ENCODE results near the gene TAS1R3.
A peak's percentile ranks its signal among the peaks of the same experiment; 100 is the strongest.

TAS1R3 gene

DNA sequence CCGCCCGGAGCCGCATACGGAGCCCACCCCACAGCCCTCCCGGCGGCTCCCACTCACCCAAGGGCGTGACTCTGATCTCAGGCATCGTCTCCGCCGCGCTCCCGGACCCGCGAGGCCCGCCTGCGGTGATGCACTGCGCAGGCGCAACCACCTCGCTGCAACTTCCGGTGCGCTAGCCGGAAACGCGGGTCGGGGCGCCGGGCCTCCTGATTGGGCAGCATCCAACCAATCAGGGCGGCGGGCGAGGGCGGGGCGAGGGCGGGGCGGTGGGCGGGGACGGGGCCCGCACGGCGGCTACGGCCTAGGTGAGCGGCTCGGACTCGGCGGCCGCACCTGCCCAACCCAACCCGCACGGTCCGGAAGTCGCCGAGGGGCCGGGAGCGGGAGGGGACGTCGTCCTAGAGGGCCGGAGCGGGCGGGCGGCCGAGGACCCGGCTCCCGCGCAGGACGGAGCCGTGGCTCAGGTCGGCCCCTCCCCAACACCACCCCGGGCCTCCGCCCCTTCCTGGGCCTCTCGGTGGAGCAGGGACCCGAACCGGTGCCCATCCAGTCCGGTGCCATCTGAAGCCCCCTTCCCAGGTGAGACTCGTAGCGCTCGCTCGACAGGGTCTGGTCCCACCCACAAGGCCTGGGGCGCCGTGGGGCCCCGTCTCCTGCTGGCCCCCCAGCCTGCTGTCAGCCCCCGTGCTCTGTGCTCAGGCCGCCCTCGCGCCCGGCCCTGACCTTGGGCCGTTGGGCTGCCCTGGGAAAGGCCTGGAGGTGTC, 6.4 kb upstream of the TAS1R3 start, which contains the start of the genes CPTP and INTS11:
Gene CPTP (plus strand): TSS at position 279 of the 764 bp plus-strand sequence. CDS start 2,109 bp downstream, outside the sequence.
Gene INTS11 (minus strand): TSS at position 137 of the 764 bp plus-strand sequence. CDS start 52 bp downstream, at position 85.
- DNase-seq, result peak; percentile 91

DNA sequence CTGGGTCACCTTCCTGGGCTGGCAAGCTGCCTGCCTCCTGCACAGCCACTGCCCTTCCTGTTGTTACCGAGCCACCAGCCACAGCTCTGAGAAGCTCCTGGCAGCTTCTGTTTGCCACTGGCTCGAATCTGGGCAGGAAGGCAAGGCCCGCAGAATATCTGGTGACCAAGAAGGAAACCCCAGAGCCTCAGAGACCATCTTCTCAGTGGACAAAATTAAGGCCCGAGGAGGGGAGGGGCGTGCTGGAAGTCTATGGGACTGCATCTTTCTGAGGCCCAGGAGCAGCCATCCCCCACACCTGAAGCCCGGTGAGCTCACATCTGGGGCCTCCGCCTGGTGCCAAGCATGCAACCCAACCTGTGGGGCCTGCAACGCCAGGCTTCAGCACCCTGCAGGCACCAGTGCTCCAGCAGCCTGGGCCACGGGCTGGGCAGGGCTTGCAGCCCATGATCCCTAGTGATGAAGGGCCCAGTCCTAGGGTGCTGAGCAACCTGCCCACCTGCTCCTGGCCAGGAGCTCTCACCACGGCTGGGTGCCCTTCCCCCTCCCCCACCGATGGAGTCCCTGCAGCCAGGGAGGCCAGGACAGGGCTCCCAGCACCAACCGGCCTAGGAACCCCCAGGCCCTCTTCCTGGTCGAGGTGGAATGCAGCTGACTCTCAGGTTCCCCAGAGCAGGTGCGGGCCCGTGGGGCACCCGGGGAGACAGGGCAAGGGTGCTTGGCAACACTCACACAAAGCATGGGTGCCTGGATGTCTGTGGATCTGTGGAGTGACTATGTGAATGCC, 5.6 kb upstream of the TAS1R3 start:
- DNase-seq, result no peak

GRCh38 chr1:1326075-1326605, 4.9 kb upstream of the TAS1R3 start:
- DNase-seq, result no peak

GRCh38 chr1:1327291-1327690, 3.8 kb upstream of the TAS1R3 start:
- no peak for DNase-seq

DNA sequence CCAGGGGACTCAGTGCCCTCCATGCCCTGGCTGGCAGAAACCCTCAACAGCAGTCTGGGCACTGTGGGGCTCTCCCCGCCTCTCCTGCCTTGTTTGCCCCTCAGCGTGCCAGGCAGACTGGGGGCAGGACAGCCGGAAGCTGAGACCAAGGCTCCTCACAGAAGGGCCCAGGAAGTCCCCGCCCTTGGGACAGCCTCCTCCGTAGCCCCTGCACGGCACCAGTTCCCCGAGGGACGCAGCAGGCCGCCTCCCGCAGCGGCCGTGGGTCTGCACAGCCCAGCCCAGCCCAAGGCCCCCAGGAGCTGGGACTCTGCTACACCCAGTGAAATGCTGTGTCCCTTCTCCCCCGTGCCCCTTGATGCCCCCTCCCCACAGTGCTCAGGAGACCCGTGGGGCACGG, 2.8 kb upstream of the TAS1R3 start:
- no peak for DNase-seq

DNA sequence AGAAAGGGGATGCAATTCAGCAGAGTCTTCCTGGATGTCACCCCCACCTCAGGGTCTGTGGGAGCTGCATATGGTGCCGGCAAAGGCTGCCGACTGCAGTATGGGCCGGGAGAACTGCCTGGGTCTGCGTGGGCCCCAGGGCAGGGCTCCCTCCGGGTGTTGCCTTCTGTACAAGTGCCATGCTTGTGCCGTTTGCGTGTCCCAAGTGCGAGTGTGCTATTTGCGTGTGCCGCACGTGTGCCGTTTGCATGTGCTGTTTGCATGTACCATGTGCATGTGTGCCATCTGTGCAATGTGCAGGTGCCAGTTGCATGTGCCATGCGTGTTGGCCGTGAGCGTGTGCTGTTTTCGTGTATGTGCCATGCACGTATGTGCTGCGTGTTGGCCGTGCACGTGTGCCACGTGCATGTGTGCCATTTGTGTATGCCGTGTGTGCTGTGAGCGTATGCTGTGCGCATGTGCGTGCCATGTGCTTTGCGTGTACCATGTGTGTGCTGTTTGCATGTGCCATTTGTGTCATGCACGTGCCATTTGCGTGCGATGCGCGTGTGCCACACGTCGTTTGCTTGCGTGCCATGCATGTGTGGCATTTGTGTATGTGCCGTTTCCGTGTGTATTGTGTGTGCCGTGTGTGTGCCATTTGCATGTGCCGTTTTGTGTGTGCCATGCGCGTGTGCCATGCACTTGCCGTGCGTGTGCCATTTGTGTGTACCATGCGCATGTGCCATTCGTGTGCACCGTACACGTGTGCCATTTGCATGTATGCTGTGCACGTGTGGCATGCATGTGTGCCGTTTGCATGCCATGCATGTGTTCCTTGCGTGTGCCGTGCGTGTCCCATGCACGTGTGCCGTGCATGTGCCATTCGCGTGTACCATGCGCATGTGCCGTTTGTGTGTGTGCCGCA, 1.5 kb upstream of the TAS1R3 start:
- no peak for DNase-seq

DNA sequence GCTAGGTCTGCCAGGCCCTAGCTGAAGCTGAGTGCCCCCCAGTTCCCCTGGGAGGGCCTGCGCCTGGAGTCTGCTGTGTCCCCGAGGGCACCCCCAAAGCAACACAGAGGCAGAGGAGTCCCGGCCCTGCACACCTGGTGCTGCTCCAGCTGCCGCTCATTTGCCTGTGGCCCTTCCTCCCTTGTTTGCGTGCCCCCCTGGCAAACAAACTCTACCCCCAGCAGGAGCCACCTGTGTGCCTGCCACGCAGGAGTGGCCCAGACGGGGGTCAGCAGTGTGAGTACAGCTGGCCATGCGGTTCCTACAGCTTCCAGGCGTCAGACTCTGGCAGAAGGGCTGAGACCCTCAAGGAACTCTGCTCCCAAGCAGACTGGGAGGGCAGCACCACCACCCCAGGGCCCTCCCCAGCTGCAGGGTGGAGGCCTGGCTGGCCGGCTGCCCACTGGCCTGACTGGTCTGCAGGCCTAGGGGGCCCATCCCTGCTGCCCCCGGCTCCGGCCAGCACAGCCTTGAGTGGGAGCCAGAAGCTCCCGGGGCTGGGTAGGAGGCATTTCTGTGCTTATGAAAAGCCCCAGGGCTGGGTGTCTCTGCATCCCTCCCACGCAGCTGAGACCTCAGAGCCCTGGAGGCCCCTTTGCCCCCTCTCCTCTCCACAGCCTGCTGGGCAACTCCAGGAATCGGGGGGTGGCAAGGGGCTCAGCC, 563 bp upstream of the TAS1R3 start:
- no peak for DNase-seq

GRCh38 chr1:1332031-1332755, 1.1 kb downstream of the TAS1R3 start:
- no peak for DNase-seq

GRCh38 chr1:1332774-1333480, 1.8 kb downstream of the TAS1R3 start:
- no peak for DNase-seq

DNA sequence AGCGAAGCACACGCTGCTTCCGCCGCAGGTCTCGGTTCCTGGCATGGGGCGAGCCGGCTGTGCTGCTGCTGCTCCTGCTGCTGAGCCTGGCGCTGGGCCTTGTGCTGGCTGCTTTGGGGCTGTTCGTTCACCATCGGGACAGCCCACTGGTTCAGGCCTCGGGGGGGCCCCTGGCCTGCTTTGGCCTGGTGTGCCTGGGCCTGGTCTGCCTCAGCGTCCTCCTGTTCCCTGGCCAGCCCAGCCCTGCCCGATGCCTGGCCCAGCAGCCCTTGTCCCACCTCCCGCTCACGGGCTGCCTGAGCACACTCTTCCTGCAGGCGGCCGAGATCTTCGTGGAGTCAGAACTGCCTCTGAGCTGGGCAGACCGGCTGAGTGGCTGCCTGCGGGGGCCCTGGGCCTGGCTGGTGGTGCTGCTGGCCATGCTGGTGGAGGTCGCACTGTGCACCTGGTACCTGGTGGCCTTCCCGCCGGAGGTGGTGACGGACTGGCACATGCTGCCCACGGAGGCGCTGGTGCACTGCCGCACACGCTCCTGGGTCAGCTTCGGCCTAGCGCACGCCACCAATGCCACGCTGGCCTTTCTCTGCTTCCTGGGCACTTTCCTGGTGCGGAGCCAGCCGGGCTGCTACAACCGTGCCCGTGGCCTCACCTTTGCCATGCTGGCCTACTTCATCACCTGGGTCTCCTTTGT, 2.6 kb downstream of the TAS1R3 start:
- no peak for DNase-seq

DNA sequence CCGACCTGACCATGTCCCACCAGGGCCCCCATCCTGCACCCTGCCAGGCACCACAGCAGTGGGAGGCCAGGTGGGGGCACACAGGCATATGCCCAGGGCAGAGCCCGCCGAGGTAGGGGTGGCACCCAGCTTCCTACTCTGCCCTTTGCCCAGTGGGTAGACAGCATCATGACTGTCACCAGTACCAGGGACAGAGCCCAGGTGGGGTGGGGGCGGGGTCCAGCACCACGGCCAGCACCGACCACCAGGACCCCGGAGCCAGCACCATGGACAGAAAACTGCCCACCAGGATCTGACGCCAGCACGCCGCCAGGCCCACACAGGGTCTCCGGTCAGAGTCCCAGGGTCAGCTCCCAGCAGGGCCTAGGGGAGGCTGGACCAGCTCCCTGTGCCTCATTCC, 3.8 kb downstream of the TAS1R3 start:
- DNase-seq, result no peak

DNA sequence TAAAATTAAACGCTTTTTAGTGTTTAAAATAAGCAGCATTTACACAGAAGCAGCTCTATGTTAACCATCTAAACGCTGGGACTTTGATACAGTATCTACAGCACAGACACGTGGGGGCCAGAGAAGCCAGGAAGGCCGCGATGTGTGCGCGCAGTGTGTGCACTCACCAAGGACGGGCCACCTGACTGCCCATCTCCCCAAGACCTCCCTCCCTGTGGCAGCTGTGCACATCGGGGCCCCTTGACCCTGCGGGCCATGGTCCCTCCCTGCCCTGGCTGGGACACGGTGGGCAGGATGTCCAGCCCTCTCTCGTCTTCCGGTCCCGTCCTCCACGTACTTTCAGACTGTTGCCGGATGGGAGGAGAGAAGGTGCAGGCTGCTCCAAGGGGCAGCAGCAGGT, 4.2 kb downstream of the TAS1R3 start:
- DNase-seq, result no peak

GRCh38 chr1:1335792-1336248, 4.7 kb downstream of the TAS1R3 start:
- no peak for DNase-seq

DNA sequence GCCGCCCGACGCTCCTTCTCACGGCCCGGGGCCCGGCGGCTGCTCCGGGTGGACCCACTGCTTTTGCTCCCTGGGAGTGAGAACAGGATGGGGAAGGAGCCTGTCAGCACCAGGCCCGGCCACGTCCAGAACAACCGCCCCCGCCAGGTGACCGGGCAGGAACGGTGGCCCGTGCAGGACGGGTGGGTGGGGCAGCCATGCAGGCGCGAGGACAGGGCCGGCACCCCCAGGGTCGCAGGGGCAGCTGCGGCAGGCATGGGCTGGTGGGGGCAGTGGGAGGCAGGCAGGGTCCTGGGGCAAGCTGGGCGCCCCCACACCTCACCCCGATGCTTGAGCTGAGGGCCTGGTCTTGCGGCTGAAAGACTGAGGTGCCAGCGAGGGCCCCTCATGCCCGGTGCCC, 5.4 kb downstream of the TAS1R3 start:
- DNase-seq, result no peak

DNA sequence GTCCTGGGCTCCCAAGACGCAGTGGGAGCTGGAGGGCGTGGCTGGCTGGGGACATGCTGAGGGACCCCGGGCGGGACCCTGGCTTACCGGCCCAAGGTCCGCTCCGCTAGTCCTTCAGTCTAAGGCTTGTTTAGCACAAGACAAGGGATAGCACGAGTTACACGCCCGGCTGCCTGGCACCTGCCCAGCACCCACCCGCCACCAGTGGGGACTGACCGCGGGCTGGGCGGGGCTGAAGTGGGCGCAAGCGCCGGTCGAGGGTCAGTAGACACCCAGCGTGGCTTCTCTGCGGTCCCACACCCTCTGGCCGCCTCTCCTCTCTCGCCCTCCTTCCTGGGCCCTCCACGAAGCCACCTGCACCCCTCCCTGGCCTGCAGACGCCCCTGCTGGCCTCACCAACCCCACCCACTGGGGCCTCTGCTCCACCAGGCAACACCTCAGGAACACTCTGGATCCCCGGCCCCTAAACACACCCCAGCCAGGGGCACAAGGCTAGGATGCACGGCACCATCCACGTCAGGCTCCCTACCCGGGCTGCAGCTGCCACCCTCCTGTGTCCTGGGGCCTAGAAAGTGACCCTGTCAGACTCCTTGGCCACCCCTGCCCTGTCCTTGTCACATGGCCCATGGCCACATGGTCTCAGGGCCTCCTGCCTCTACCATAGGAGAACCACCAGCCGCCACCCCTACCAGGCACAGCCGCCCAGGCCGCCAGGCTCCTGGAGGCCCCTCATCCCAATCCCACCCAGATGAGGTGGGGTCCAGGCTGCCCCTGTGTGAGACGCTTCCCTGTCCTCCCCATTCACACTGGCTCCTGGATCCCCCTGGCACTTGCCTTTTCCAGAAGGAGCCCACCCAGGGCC, 6.1 kb downstream of the TAS1R3 start:
- no peak for DNase-seq

GRCh38 chr1:1337793-1338147, 6.7 kb downstream of the TAS1R3 start:
- DNase-seq, result no peak

DNA sequence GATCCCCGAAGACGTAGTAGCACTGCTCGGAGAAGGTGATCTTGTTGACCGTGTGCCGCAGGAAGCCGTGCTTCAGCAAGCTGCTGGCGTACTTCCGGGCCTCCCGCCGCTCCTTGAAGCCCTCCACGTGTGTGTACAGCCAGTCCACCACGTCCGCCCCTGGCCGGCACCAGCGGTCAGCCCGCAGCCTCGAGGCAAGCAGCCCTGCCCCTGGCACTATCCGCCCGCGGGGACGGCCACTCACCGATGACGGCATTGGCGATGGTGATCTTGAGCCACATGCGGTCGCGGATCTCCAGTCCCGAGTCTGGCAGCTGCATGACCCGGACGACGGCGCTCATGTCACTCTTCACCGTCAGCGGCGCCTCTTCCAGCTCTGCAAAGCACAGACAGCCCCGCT, 7.2 kb downstream of the TAS1R3 start:
- no peak for DNase-seq

DNA sequence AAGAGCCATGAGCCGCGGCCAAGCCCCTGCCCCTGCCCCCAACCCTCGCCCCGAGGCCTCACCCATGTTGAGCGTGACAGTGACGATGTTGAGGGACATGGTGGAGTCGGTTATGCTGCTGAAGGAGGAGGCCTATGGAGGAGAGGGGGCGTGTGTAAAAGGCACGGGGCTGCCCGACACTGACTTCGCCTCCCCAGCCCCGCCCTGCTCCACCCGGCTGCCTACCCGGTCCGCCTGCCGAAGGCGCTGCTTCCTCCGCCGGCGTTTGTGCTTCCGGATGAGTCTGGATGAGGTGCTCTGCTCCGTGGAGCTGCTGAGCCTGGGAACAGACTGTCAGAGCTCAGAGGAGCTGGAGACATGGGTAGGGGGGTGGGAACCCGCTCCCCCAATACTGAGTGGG, 9.1 kb downstream of the TAS1R3 start:
- DNase-seq, result no peak

Data from hematopoietic multipotent progenitor cell treated with erythropoietin and hydrocortisone succinate and interleukin-3 and kit ligand, for 8 days (in vitro differentiated cells).